T-helper 17 cell (primary cell): ENCODE results near the gene TRPM6. TPM values are rescaled to one million over a fixed set of nuclear protein-coding genes. Genes with fewer than 3 reads are reported as not detected.
"Not testable (repeated sequence)": the region's sequence is repeated elsewhere in the genome, so short reads cannot be mapped to it uniquely, and the experiment has no call there.

Source experiments
- ATAC-seq: fragments of 150-1000 bp; cut with Tn5 transposase; 2 replicates; pipeline ENCODE4 v1.10.0; 2021; ENCODE audit warnings: mild to moderate bottlenecking, moderate library complexity
- DNase-seq, 3 donors: peaks; one replicate each; pipeline versions ENCODE4 v3.0.0 to v3.0.0-alpha.2; 2020 to 2021
- H3K9me3 ChIP-seq: one replicate; pipeline ENCODE4 v1.7.0; 2013; ENCODE audit warnings: low read length, mild to moderate bottlenecking; ENCODE audit not compliant: control insufficient read depth, poor library complexity, severe bottlenecking
- H3K27ac Mint-ChIP-seq: one replicate; pipeline ENCODE4 v1.8.0; 2022; ENCODE audit warnings: mild to moderate bottlenecking, moderate library complexity, mixed read lengths
- H3K27me3 Mint-ChIP-seq: one replicate; pipeline ENCODE4 v1.8.0; 2022; ENCODE audit warnings: mixed read lengths
- H3K36me3 Mint-ChIP-seq: one replicate; pipeline ENCODE4 v1.8.0; 2022; ENCODE audit warnings: low read depth, mixed read lengths
- H3K4me1 Mint-ChIP-seq: one replicate; pipeline ENCODE4 v1.8.0; 2022; ENCODE audit warnings: mild to moderate bottlenecking, mixed read lengths
- H3K4me3 Mint-ChIP-seq: one replicate; pipeline ENCODE4 v1.8.0; 2022; ENCODE audit warnings: mild to moderate bottlenecking, moderate library complexity, mixed read lengths
- total RNA-seq, 4 donors: library from RNA in 2 of 4; stranded (reverse) in 2 of 4; gene quantifications; one replicate each; pipeline ENCODE4 v1.2.3 and lab custom pipeline; 2022 to 2026

TRPM6 gene, protein sequence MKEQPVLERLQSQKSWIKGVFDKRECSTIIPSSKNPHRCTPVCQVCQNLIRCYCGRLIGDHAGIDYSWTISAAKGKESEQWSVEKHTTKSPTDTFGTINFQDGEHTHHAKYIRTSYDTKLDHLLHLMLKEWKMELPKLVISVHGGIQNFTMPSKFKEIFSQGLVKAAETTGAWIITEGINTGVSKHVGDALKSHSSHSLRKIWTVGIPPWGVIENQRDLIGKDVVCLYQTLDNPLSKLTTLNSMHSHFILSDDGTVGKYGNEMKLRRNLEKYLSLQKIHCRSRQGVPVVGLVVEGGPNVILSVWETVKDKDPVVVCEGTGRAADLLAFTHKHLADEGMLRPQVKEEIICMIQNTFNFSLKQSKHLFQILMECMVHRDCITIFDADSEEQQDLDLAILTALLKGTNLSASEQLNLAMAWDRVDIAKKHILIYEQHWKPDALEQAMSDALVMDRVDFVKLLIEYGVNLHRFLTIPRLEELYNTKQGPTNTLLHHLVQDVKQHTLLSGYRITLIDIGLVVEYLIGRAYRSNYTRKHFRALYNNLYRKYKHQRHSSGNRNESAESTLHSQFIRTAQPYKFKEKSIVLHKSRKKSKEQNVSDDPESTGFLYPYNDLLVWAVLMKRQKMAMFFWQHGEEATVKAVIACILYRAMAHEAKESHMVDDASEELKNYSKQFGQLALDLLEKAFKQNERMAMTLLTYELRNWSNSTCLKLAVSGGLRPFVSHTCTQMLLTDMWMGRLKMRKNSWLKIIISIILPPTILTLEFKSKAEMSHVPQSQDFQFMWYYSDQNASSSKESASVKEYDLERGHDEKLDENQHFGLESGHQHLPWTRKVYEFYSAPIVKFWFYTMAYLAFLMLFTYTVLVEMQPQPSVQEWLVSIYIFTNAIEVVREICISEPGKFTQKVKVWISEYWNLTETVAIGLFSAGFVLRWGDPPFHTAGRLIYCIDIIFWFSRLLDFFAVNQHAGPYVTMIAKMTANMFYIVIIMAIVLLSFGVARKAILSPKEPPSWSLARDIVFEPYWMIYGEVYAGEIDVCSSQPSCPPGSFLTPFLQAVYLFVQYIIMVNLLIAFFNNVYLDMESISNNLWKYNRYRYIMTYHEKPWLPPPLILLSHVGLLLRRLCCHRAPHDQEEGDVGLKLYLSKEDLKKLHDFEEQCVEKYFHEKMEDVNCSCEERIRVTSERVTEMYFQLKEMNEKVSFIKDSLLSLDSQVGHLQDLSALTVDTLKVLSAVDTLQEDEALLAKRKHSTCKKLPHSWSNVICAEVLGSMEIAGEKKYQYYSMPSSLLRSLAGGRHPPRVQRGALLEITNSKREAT (N-terminal part only)
- total RNA-seq (under 1 TPM; 0.10 to 0.26 TPM), total RNA-seq (lab: John Stamatoyannopoulos, UW) (0 to 0.08 reads per million in 2 donors)

DNA sequence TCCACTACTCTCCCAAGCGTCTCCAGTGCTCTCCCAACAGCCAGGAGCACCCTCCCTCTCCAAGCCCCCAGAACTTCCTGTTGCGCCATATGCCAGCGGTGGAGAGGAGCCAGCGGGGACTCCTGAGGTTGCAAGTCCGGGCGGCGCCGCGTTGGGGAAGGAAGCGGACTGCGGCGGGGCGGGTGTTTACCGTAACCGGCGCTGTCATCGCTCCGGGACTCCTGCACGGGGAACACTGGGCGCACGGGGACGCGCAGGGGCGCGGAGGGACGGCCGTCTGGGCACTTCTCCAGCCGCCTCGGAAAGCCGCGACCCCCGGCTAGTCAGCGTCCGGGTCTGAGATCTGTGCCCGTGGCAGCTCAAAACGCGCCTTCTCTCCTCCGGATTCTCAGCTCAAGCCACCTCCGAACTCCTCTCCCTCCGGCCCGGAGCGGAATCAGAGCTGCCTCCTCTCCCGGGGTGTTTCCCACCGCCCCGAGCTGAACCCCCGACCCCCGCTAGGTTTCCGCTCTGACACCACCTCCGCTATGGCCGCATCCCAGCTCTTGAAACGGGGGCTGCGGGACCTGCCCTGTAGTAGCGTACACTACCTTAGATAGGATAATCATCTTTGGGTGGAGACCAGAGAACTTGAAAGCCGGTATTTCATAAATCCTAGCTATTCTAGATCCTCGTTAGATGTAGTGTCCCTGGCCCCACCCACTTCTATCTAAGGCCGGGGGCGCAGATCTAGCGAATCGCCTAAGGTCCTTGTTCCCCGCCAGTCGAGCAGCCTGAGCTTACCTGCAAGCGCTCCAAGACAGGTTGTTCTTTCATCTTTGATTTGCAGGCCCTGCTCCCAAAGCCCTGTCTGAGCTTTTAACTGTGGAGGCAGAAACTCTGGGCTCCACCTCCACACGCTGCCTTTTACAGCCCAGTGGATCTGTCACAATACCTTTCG, at the start of gene TRPM6:
TSS of gene TRPM6 (minus strand) at position 881 of the 940 bp plus-strand sequence. CDS start at position 816, 65 bp downstream.
- peak within 1 kb of the TSS; percentile 83 for H3K27ac Mint-ChIP-seq

DNA sequence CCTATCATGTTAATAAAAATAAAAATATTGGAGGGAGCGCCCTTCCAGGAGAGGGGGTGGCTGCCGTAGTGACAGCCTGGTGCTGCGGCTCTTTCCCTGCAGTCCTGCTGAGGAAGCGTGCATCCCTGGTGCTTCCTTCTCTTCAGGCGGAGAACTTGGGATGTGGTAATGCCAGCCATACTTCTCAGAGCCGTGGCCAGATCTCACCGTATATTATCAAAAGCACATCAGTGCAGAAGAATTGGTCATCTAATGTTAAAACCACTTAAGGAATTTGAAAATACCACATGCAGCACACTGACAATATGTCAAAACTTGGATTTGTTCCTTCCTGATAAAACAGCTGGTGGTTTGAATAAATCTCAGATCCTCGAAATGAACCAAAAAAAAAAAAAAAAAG, 47.3 kb upstream of the TRPM6 start:
- Mint-ChIP-seq H3K4me3 (no peak overlapping the region), H3K4me1 (no peaks in the 10 kb centered on the region), H3K27me3 (peaks cover 4% of the 10 kb centered on the region)

More for the DNA sequence above, at the start of gene TRPM6:
- no peaks in the 10 kb centered on the region for H3K9me3 ChIP-seq
- DNase-seq, result no peak
- peak within 1 kb of the TSS; percentile 96 for H3K4me3 Mint-ChIP-seq
- ATAC-seq, result peak; percentile 79
- no peaks in the 10 kb centered on the region for H3K36me3 Mint-ChIP-seq
- H3K4me1 Mint-ChIP-seq, result peaks cover 8% of the 10 kb centered on the region
- H3K27me3 Mint-ChIP-seq, result peaks cover 42% of the 10 kb centered on the region

DNA sequence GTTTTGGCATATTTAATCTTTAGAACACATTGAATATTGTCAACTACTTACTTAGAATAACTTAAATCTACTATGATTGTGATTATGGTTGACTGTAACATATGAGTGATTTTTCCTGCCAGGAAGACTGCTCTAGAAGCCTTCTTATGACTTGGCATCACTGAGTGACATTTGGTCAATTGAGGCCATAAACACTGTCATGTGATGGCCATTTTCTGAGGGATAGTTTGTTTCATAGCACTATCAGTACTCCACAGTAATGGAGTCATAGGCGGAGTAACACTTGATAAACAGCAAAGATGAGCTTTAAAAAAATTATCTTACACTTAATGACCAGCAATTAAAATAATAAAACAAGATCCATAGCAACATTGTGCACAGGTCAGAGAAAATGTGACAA, 34.0 kb upstream of the TRPM6 start:
- Mint-ChIP-seq H3K36me3 (no peaks in the 10 kb centered on the region), H3K4me1 (peaks cover 4% of the 10 kb centered on the region), H3K4me3 (no peak overlapping the region), H3K27me3 (peaks cover 16% of the 10 kb centered on the region), H3K27ac (no peak overlapping the region)
- ATAC-seq (no peak), DNase-seq (no peak)
- no peaks in the 10 kb centered on the region for H3K9me3 ChIP-seq

More for the DNA sequence above, 47.3 kb upstream of the TRPM6 start:
- DNase-seq (no peak), ATAC-seq (no peak)
- H3K9me3 ChIP-seq, result no peaks in the 10 kb centered on the region
- H3K36me3 Mint-ChIP-seq, result no peaks in the 10 kb centered on the region
- no peak overlapping the region for H3K27ac Mint-ChIP-seq

DNA sequence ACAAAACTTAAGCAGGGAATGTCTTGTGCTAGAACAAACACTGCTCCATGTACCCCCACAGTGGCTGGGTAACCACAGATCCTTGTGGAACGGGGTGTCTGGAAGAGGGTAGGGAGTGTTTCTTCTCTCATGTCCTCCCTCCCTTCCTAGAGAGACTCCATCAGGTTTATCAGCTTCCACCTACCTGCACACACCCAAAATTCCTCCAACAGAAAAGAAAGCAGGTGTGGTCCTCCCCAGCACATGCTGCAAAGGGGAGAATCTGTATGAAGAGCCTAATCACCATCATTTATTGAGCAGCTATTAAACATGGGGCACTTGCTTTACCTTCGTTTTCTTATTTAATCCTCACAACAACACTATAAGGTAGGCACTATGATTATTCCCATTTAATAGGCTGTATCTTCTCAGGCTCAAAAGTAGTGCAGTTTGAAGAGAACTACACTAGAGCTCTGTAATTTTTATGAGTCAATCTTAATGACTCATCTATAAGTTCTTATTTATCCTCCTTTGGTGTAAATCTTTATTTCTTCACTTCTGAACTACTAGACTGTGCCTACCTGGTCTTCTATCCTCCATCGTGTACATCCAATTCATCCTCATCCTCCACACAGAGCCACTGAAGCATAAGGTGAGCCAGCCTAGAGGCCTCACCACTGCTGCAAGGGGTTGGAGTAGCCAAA, 33.4 kb upstream of the TRPM6 start:
- no peaks in the 10 kb centered on the region for H3K9me3 ChIP-seq
- no peak for ATAC-seq
- Mint-ChIP-seq H3K4me1 (peaks cover 6% of the 10 kb centered on the region), H3K27me3 (peaks cover 16% of the 10 kb centered on the region), H3K36me3 (no peaks in the 10 kb centered on the region), H3K4me3 (no peak overlapping the region), H3K27ac (no peak overlapping the region)
- DNase-seq, result no peak

DNA sequence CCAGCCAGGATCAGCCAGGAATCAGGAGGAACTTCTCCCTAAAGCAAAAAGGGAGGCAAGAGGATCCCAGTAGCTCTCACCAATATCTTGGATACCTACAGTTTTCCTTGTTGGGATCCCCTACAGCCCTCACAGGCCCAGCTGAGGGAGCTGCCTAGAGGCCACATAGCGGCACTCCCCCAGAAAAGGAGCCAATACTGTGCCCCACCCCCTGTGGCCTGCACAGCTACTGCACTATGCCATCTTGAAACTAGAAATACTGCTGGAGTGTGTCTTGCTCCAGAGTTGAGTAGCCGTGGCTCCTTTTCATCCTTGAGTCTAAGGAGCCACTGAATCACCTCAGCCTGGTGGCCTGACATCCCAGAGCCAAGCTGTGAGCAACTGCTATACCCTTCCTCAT, 22.3 kb upstream of the TRPM6 start:
- ATAC-seq (no peak), DNase-seq (no peak)
- peaks cover 28% of the 10 kb centered on the region for H3K27me3 Mint-ChIP-seq
- H3K4me1 Mint-ChIP-seq, result no peaks in the 10 kb centered on the region
- no peak overlapping the region for H3K4me3 Mint-ChIP-seq
- no peaks in the 10 kb centered on the region for H3K36me3 Mint-ChIP-seq
- H3K9me3 ChIP-seq, result no peaks in the 10 kb centered on the region
- H3K27ac Mint-ChIP-seq, result no peak overlapping the region

DNA sequence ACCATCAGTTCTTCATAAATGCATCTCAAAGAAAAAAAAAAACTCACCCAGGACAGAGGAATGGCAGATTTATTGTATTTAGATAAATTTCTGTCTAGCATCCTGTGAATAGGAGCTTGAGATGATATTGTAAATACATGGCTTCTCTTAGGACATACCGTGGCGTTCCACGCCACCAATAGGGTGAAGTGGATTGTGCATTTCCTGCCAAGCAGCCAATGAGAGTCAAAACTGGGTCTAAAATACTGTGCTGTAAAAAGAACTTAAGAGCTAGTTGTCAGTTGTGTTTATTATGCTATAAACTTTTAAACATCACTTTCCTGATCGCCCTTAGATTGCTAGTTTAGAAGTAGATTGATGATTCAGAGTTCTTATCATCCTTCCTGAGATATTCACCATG, 20.9 kb upstream of the TRPM6 start:
- H3K4me3 Mint-ChIP-seq, result no peak overlapping the region
- H3K9me3 ChIP-seq, result no peaks in the 10 kb centered on the region
- peaks cover 37% of the 10 kb centered on the region for H3K27me3 Mint-ChIP-seq

DNA sequence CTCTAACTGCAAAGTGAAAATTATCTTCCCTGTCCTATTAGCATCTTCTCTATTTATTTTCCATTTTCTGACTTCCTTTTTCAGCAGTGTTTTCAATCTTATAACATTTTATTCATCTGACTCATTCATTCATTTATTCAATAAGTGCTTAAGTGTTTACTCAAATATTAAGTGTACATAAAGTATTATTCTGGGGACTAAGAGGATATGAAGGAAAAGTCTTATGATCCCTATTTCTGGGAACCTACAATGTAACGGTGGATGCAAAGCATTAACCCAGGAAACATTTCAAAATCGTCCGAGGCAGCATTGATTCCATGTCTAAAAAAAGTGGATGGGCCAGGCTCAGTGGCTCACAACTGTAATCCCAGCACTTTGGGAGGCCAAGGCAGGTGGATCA, 19.4 kb upstream of the TRPM6 start:
- no peak overlapping the region for H3K27ac Mint-ChIP-seq
- H3K4me1 Mint-ChIP-seq, result no peaks in the 10 kb centered on the region
- ATAC-seq (no peak), DNase-seq (no peak)
- H3K36me3 Mint-ChIP-seq, result no peaks in the 10 kb centered on the region
- no peaks in the 10 kb centered on the region for H3K9me3 ChIP-seq
- peaks cover 37% of the 10 kb centered on the region for H3K27me3 Mint-ChIP-seq
- no peak overlapping the region for H3K4me3 Mint-ChIP-seq

More for the DNA sequence above, 20.9 kb upstream of the TRPM6 start:
- Mint-ChIP-seq H3K36me3 (no peaks in the 10 kb centered on the region), H3K27ac (no peak overlapping the region), H3K4me1 (no peaks in the 10 kb centered on the region)
- no peak for ATAC-seq
- no peak for DNase-seq

DNA sequence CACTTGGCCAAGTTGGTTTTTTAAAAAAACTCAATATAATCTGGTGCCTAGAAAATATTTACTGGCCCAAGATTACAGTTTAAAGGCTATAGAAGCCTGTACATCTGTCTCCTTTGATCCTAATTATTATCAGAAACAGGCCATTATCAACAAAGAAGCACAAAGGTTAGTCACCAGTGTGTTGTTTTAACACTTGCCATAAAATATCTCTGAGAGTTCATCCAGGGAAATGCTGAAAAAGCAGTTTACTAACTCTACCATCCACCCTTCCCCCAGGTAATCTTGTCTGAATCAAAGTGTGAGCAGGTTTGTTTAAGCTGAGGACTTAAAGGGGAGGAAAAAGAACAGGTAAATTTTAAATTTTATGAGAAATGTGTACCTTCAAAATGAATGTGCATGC, 13.3 kb upstream of the TRPM6 start:
- ATAC-seq (no peak), DNase-seq (no peak)
- peaks cover 21% of the 10 kb centered on the region for H3K27me3 Mint-ChIP-seq
- H3K4me3 Mint-ChIP-seq, result no peak overlapping the region
- no peaks in the 10 kb centered on the region for H3K4me1 Mint-ChIP-seq
- no peaks in the 10 kb centered on the region for H3K36me3 Mint-ChIP-seq
- no peaks in the 10 kb centered on the region for H3K9me3 ChIP-seq
- H3K27ac Mint-ChIP-seq, result no peak overlapping the region

DNA sequence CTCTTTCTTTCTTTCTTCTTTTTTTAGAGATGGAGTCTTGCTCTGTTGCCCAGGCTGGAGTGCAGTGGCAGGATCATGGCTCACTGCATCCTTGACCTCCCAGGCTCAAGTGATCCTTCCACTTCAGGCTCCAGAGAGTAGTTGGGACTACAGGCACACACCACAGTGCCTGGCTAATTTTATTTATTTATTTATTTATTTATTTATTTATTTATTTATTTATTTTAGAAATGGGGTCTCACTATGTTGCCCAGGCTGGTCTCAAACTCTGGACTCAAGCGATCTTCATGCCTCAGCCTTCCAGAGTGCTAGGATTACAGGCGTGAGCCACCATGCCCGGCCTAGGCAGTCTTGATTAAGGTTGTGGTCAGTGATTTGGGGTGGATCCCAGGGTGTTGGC, 728 bp upstream of the TRPM6 start:
- ATAC-seq, DNase-seq, H3K27ac Mint-ChIP-seq, H3K4me1 Mint-ChIP-seq, H3K36me3 Mint-ChIP-seq, H3K9me3 ChIP-seq: not testable (repeated sequence)
- Mint-ChIP-seq H3K27me3 (peaks cover 42% of the 10 kb centered on the region), H3K4me3 (peak overlapping the region; percentile 96)

DNA sequence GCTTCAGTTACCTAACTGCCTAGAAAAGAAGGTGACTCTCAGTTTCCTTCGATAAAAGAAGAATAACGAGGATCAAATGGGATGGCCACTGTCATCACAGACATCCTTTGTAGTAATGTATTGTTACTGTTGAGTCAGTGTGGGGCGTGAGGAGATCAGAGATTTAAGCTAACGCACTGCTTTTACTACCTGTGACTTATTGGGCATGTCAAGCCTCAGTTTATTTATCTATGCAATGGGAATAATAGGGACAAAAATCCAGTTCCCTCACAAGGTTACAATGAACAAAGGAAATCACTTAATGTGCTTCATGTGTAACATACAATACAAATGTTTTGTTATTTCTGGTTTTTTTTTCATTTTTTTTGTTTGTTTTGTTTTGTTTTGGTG, 255 bp upstream of the TRPM6 start:
- Mint-ChIP-seq H3K27me3 (peaks cover 42% of the 10 kb centered on the region), H3K4me3 (peak overlapping the region; percentile 96)

DNA sequence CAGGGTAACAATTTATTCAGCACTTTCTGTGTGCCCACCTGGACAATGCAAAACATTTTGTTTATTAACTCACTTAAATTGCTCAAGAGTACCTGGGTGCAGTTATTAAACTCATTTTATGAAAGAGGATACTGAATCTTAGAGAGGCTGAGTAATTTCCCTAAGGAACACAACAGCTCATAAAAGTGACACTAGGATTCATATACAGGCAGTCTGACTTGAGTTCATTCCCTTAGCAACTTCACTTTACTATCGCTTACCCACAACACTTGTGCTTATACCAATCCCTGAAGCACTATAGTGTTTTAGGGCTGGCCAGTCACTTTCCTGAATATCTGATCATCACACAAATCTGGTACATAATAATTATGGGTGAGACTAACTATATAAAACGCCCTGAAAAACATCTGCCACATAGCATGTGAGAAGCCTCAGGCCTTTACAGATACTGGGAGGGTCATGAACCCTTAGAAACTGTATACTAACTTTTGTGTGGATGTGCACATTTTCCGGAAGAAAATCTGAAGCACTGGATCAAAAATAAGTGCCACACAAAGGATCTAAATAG, 11.3 kb downstream of the TRPM6 start:
- H3K36me3 Mint-ChIP-seq, result peaks cover 3% of the 10 kb centered on the region
- no peak for ATAC-seq

More for the DNA sequence above, 255 bp upstream of the TRPM6 start:
- H3K4me1 Mint-ChIP-seq, result peaks cover 8% of the 10 kb centered on the region
- no peak for ATAC-seq
- no peaks in the 10 kb centered on the region for H3K9me3 ChIP-seq
- peak overlapping the region; percentile 83 for H3K27ac Mint-ChIP-seq
- H3K36me3 Mint-ChIP-seq, result no peaks in the 10 kb centered on the region
- no peak for DNase-seq

More for the DNA sequence above, 11.3 kb downstream of the TRPM6 start:
- Mint-ChIP-seq H3K27ac (no peak overlapping the region), H3K4me1 (no peaks in the 10 kb centered on the region), H3K4me3 (no peak overlapping the region), H3K27me3 (peaks cover 19% of the 10 kb centered on the region)
- DNase-seq, result no peak
- H3K9me3 ChIP-seq, result no peaks in the 10 kb centered on the region
